Measurements from ENCODE around the gene DNAH1. TPM values are rescaled to one million over a fixed set of nuclear protein-coding genes. Genes with fewer than 3 reads are reported as not detected.

DNAH1 gene
- total and polyA plus RNA-seq, 2 experiments from 2014 or later: 0.81 to 3.6 TPM

GRCh38 chr3:52361898-52362297 lies 45.8 kb downstream of the DNAH1 start:
- Histone ChIP-seq H3K27me3 (no peaks in the 10 kb centered on the region), H3K9me3 (ENCODE audit: low read depth) (no peaks in the 10 kb centered on the region), H3K4me3 (no peak overlapping the region), H3K4me1 (ENCODE audit: low read depth) (no peaks in the 10 kb centered on the region), H3K27ac (no peak overlapping the region), H3K36me3 (no peaks in the 10 kb centered on the region)
- no peak for TF ChIP-seq CTCF (IDR thresholded peaks at IDR 0.05; ENCODE audit: low read depth, low read length)
- DNase-seq (ENCODE audit: low read depth in 1 of 2, low spot score in 1 of 2): no peak

- no peaks in the 10 kb centered on the region for H3K36me3 ChIP-seq
- TF ChIP-seq CTCF (IDR thresholded peaks at IDR 0.05; ENCODE audit: low read depth, low read length): no peak
These were observed 48.4 kb downstream of the DNAH1 start for GRCh38 chr3:52364322-52365035.

GRCh38 chr3:52366527-52366926 lies 50.4 kb downstream of the DNAH1 start:
- Histone ChIP-seq H3K4me1 (ENCODE audit: low read depth) (no peaks in the 10 kb centered on the region), H3K4me3 (no peak overlapping the region), H3K36me3 (no peaks in the 10 kb centered on the region), H3K27me3 (no peaks in the 10 kb centered on the region), H3K27ac (no peak overlapping the region), H3K9me3 (ENCODE audit: low read depth) (no peaks in the 10 kb centered on the region)
- no peak for TF ChIP-seq CTCF (IDR thresholded peaks at IDR 0.05; ENCODE audit: low read depth, low read length)
- DNase-seq (ENCODE audit: low read depth in 1 of 2, low spot score in 1 of 2): no peak

More at GRCh38 chr3:52364322-52365035, 48.4 kb downstream of the DNAH1 start:
- Histone ChIP-seq H3K9me3 (ENCODE audit: low read depth) (no peaks in the 10 kb centered on the region), H3K27me3 (no peaks in the 10 kb centered on the region), H3K4me3 (no peak overlapping the region), H3K27ac (no peak overlapping the region), H3K4me1 (ENCODE audit: low read depth) (no peaks in the 10 kb centered on the region)
- no peak for DNase-seq (ENCODE audit: low read depth in 1 of 2, low spot score in 1 of 2)

- no peaks in the 10 kb centered on the region for H3K9me3 ChIP-seq (ENCODE audit: low read depth)
- H3K36me3 ChIP-seq: no peaks in the 10 kb centered on the region
- no peaks in the 10 kb centered on the region for H3K4me1 ChIP-seq (ENCODE audit: low read depth)
- H3K27me3 ChIP-seq: no peaks in the 10 kb centered on the region
- TF ChIP-seq CTCF (IDR thresholded peaks at IDR 0.05; ENCODE audit: low read depth, low read length): no peak
- DNase-seq (ENCODE audit: low read depth in 1 of 2, low spot score in 1 of 2): no peak
- H3K4me3 ChIP-seq: no peak overlapping the region
- no peak overlapping the region for H3K27ac ChIP-seq
These were observed 52.1 kb downstream of the DNAH1 start for GRCh38 chr3:52367891-52368880.

GRCh38 chr3:52370531-52370930 lies 54.4 kb downstream of the DNAH1 start:
- Histone ChIP-seq H3K4me3 (no peak overlapping the region), H3K27ac (no peak overlapping the region), H3K27me3 (no peaks in the 10 kb centered on the region), H3K4me1 (ENCODE audit: low read depth) (no peaks in the 10 kb centered on the region), H3K9me3 (ENCODE audit: low read depth) (no peaks in the 10 kb centered on the region), H3K36me3 (no peaks in the 10 kb centered on the region)
- no peak for DNase-seq (ENCODE audit: low read depth in 1 of 2, low spot score in 1 of 2)
- no peak for TF ChIP-seq CTCF (IDR thresholded peaks at IDR 0.05; ENCODE audit: low read depth, low read length)
